Ovary (tissue), 3 donors: ENCODE measurements around the gene KLHL1.

Experiments
- EP300 ChIP-seq: sonication (generic); formaldehyde crosslinking; IDR thresholded peaks from one replicate; pipeline ENCODE4 v1.6.1; 2017; ENCODE audit warnings: antibody characterized with exemption
- TF ChIP-seq, protein P1 (sequence below), 3 donors: fragments of 450-650 bp in 2 of 3; fragments of 200-600 bp in 1 of 3; IDR thresholded peaks; one replicate each; pipeline versions ENCODE4 v1.5.1 to v1.8.0; 2016 to 2022; ENCODE audit warnings: antibody characterized with exemption in 3 of 3, mild to moderate bottlenecking in 1 of 3
- donor health status: DM: no; HTN: no; CAD: no.

DNA sequence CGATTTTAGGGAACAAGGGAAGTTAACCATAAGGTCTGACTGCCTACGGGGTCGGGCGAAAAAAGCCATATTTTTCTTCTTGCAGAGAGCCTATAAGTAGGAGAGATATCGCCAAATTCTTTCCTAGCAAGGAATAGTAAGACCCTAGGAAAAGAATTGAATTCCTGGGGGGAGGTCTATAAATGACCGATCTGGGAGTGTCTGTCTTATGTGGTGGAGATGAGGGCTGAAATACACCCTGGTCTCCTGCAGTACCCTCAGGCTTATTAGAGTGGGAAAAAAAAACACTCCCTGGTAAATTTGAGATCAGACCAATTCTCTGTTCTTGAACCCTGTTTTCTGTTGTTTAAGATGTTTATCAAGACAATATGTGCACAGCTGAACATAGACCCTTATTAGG, 448.1 kb downstream of the KLHL1 start:
- TF ChIP-seq, protein P1, sequence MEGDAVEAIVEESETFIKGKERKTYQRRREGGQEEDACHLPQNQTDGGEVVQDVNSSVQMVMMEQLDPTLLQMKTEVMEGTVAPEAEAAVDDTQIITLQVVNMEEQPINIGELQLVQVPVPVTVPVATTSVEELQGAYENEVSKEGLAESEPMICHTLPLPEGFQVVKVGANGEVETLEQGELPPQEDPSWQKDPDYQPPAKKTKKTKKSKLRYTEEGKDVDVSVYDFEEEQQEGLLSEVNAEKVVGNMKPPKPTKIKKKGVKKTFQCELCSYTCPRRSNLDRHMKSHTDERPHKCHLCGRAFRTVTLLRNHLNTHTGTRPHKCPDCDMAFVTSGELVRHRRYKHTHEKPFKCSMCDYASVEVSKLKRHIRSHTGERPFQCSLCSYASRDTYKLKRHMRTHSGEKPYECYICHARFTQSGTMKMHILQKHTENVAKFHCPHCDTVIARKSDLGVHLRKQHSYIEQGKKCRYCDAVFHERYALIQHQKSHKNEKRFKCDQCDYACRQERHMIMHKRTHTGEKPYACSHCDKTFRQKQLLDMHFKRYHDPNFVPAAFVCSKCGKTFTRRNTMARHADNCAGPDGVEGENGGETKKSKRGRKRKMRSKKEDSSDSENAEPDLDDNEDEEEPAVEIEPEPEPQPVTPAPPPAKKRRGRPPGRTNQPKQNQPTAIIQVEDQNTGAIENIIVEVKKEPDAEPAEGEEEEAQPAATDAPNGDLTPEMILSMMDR (IDR thresholded peaks at IDR 0.05): no peak
- TF ChIP-seq EP300: no peak
